ENCODE data around the gene COBL.

GRCh38 chr7:51303142-51303525, 13.5 kb downstream of the COBL start:
- TF ChIP-seq POLR2A (IDR thresholded peaks at IDR 0.05; ENCODE audit: low read depth, low read length) (no peak), TAF1 (IDR thresholded peaks at IDR 0.05; ENCODE audit: low read depth, low read length) (no peak), POU2F2 (IDR thresholded peaks at IDR 0.05; ENCODE audit: low read depth, low read length) (no peak), POLR2AphosphoS5 (IDR thresholded peaks at IDR 0.05; ENCODE audit: low read depth, low read length) (no peak), PAX5 (IDR thresholded peaks at IDR 0.05; ENCODE audit: insufficient read depth, low read length, severe bottlenecking) (no peak)
